ENCODE results near the gene CLNK.

- TF ChIP-seq, protein P1, sequence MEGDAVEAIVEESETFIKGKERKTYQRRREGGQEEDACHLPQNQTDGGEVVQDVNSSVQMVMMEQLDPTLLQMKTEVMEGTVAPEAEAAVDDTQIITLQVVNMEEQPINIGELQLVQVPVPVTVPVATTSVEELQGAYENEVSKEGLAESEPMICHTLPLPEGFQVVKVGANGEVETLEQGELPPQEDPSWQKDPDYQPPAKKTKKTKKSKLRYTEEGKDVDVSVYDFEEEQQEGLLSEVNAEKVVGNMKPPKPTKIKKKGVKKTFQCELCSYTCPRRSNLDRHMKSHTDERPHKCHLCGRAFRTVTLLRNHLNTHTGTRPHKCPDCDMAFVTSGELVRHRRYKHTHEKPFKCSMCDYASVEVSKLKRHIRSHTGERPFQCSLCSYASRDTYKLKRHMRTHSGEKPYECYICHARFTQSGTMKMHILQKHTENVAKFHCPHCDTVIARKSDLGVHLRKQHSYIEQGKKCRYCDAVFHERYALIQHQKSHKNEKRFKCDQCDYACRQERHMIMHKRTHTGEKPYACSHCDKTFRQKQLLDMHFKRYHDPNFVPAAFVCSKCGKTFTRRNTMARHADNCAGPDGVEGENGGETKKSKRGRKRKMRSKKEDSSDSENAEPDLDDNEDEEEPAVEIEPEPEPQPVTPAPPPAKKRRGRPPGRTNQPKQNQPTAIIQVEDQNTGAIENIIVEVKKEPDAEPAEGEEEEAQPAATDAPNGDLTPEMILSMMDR (conservative IDR thresholded peaks at IDR 0.05; ENCODE audit: low read length) = peak; percentile 95
- no peak for TF ChIP-seq EZH2phosphoT487 (IDR thresholded peaks at IDR 0.05; ENCODE audit: borderline replicate concordance, low read depth, low read length)
Observed at GRCh38 chr4:10554694-10555093, 129.9 kb downstream of the CLNK start.

Data from OCI-LY7 (cell line).